Subcutaneous adipose tissue (tissue), 4 donors: ENCODE measurements around the gene CARD9. TPM values are rescaled to one million over a fixed set of nuclear protein-coding genes. Genes with fewer than 3 reads are reported as not detected.

Experiments used
- CTCF ChIP-seq: fragments of 450-650 bp; IDR thresholded peaks from one replicate; pipeline ENCODE4 v1.5.1; 2016; ENCODE audit warnings: low read depth, mild to moderate bottlenecking, control low read depth, antibody characterized with exemption, moderate library complexity
- total RNA-seq, 4 donors: library from RNA; depleted of rRNA; stranded (reverse); fragments of >200 nt; gene quantifications; one replicate each; pipeline ENCODE4 v1.1.0, GENCODE V29; 2016

The CARD9 gene
- total RNA-seq, 4 donors from 2014 or later: 0.75 to 6.5 (median 3.3) TPM

DNA sequence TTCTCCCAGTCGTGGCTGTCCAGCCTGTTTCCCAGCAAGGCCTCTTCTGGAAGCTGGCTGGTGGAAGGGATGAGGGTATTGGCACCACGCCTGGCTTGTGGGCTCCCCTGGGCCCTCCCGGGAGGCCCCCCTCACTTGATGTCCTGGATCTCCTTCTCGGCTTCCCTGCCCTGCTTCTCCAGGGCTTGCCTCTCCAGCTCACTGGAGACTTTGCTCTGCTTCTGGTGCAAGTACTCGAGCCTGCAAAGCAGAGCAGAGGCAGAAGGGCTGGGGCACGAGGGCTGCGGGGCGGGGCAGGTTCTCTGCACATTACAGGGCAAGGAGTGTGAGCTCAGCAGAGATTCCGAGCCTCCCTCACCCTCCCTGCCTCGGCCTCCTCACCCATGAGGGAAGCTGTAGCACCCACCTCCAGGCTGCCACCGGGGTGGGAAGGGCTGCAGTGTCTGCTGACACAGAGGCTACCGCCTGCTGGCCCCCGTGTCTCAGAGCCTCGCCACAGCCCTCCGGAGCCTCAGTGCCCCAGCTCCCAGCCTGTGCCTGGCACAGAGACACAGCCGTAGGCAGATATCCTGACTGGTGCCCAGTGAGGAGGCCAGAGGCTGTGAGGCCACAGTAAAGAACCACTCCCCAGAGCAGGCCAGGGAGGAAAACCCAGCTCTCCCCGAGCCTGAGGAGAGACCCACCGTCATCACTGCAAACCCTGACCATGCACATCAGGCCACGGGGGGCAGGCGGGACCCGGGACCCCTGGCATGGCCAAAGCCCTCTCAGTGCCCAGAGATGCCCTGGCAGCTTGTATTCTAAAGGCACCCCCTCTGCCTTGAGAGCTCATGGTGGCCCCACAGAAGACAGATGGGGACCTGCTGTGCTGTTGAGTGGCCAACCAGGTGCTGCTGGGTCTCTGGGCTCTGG lies 19.3 kb upstream of the CARD9 start:
- TF ChIP-seq CTCF: no peak

GRCh38 chr9:136391737-136392537 lies 18.5 kb upstream of the CARD9 start:
- no peak for TF ChIP-seq CTCF

DNA sequence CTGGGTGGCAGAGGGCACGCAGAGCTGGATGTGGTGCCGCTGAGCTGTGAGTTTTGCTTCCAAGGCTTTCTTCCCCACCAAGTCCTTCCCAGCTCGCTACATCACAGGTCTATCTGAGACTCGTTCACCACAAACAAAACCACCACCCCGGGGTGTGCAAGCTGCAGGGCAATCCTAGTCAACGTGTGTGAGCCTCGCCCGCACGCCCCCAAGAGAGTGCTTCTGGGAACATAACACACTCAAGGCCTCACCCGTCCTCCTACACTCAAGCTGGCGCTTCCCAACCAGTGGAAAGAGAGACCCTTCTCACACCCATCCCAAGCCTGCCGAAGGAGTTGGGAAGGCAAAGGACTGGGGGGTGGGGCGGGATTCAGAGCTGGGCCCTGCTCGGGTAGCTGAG lies 15.9 kb upstream of the CARD9 start:
- TF ChIP-seq CTCF: no peak

GRCh38 chr9:136387217-136387616 lies 13.7 kb upstream of the CARD9 start:
- no peak for TF ChIP-seq CTCF

DNA sequence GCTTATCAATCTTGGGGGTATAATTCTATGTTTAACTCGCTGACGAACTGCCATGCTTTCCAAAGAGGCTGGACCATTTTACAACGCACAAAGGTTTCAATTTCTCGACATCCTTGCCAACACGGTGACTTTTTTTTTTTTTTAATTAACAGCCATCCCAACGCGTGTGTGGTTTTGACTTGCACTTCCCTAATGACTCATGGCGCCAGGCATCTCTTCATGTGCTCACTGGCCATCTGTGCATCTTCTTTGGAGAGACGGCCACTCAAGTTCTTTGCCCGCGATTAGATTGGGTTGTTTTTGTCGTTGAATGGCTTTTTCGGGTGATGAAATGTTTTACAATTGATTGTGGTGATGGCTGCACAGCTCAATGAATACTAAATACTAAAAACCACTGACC lies 12.5 kb upstream of the CARD9 start:
- no peak for TF ChIP-seq CTCF

- TF ChIP-seq CTCF: no peak
Observed at GRCh38 chr9:136385015-136385414, 11.5 kb upstream of the CARD9 start.

- no peak for TF ChIP-seq CTCF
Observed at GRCh38 chr9:136383436-136383835, 10.0 kb upstream of the CARD9 start.
